ENCODE data around the gene FOXE3.

GRCh38 chr1:47401761-47402160 lies 14.3 kb upstream of the FOXE3 start:
- TF ChIP-seq, protein P1, sequence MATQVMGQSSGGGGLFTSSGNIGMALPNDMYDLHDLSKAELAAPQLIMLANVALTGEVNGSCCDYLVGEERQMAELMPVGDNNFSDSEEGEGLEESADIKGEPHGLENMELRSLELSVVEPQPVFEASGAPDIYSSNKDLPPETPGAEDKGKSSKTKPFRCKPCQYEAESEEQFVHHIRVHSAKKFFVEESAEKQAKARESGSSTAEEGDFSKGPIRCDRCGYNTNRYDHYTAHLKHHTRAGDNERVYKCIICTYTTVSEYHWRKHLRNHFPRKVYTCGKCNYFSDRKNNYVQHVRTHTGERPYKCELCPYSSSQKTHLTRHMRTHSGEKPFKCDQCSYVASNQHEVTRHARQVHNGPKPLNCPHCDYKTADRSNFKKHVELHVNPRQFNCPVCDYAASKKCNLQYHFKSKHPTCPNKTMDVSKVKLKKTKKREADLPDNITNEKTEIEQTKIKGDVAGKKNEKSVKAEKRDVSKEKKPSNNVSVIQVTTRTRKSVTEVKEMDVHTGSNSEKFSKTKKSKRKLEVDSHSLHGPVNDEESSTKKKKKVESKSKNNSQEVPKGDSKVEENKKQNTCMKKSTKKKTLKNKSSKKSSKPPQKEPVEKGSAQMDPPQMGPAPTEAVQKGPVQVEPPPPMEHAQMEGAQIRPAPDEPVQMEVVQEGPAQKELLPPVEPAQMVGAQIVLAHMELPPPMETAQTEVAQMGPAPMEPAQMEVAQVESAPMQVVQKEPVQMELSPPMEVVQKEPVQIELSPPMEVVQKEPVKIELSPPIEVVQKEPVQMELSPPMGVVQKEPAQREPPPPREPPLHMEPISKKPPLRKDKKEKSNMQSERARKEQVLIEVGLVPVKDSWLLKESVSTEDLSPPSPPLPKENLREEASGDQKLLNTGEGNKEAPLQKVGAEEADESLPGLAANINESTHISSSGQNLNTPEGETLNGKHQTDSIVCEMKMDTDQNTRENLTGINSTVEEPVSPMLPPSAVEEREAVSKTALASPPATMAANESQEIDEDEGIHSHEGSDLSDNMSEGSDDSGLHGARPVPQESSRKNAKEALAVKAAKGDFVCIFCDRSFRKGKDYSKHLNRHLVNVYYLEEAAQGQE (IDR thresholded peaks at IDR 0.05; ENCODE audit: insufficient read depth in 1 of 2, low read depth in 2 of 2, low read length in 2 of 2), result no peak
- TF ChIP-seq POLR2AphosphoS5 (IDR thresholded peaks at IDR 0.05; ENCODE audit: low read depth, low read length), result no peak

All from PFSK-1 (cell line).